Adrenal gland (tissue), 5 donors: ENCODE measurements around the gene DNMBP.

ENCODE experiments used
- CTCF ChIP-seq, 6 experiments: fragments of 450-650 bp in 4 of 6; fragments of 200-600 bp in 2 of 6; sonication (generic) in 1 of 6; IDR thresholded peaks; 1 replicate in 5 of 6; 2 replicates in 1 of 6; pipeline versions ENCODE4 v1.5.1 to v1.8.0; 2016 to 2021; ENCODE audit warnings: antibody characterized with exemption in 6 of 6, mild to moderate bottlenecking in 2 of 6, moderate library complexity in 1 of 6
- POLR2A ChIP-seq, 2 donors: fragments of 450-650 bp; IDR thresholded peaks; one replicate each; pipeline ENCODE4 v1.6.1; 2017; ENCODE audit warnings: antibody characterized with exemption in 2 of 2, mild to moderate bottlenecking in 2 of 2, moderate library complexity in 1 of 2
- donor health status: DM: no; HTN: no; CAD: no.

- TF ChIP-seq CTCF (IDR thresholded peaks at IDR 0.05), result no peak
- TF ChIP-seq POLR2A (IDR thresholded peaks at IDR 0.05), result no peak
Observed at GRCh38 chr10:99944860-99945259, 64.9 kb downstream of the DNMBP start.
